Measurements from ENCODE around the gene STX7. TPM values are rescaled to one million over a fixed set of nuclear protein-coding genes. Genes with fewer than 3 reads are reported as not detected.

Gene STX7
- total RNA-seq, 4 donors from 2014 or later: 30.1 to 48.2 (median 33.3) TPM

- no peak overlapping the region for H3K4me3 ChIP-seq (ENCODE audit: low read depth, poor library complexity, severe bottlenecking)
- peak in 1 of 2 donors; percentile 40 for DNase-seq (ENCODE audit: low spot score in 2 of 2)
- intact Hi-C loops (cut with DNase I; ENCODE audit: low total_unique reads): no loop called here
- 39 to 41% methylated on average over 4 of the region's 4 CpGs for WGBS, 2 donors
- TF ChIP-seq CTCF (IDR thresholded peaks at IDR 0.05): no peak
- TF ChIP-seq POLR2A (IDR thresholded peaks at IDR 0.05): no peak
Measured at GRCh38 chr6:132511210-132511830, 1.6 kb downstream of the STX7 start.

- 97% methylated on average over 5 of the region's 5 CpGs for WGBS, 2 donors
- DNase-seq (ENCODE audit: low spot score in 2 of 2): no peak
- TF ChIP-seq CTCF (IDR thresholded peaks at IDR 0.05) (no peak), POLR2A (IDR thresholded peaks at IDR 0.05) (no peak)
- H3K4me3 ChIP-seq (ENCODE audit: low read depth, poor library complexity, severe bottlenecking): no peak overlapping the region
- intact Hi-C loops (cut with DNase I; ENCODE audit: low total_unique reads): no loop called here
Measured at GRCh38 chr6:132506869-132507808, 5.8 kb downstream of the STX7 start.

DNA sequence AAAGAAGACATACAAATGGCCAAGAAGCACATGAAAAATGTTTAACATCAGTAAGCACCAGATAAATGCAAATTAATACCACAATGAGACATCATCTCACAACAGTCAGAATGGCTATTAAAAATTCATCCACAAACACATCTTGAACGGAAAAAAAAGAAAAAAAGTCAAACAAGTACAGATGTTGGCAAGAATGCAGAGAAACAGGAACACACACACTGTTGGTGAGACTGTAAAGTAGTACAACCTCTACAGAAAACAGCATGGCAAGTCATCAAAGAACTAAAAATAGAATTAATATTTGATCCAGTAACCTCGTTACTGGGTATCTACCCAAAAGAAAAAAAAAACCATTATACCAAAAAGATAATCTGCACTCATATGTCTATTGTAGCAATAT, 6.5 kb downstream of the STX7 start:
- TF ChIP-seq POLR2A (IDR thresholded peaks at IDR 0.05) (no peak), CTCF (IDR thresholded peaks at IDR 0.05) (no peak)
- 34 to 40% methylated on average over 2 of the region's 2 CpGs for WGBS, 2 donors
- no peak overlapping the region for H3K4me3 ChIP-seq (ENCODE audit: low read depth, poor library complexity, severe bottlenecking)
- no peak for DNase-seq (ENCODE audit: low spot score in 2 of 2)
- intact Hi-C loops (cut with DNase I; ENCODE audit: low total_unique reads): no loop called here

- intact Hi-C loops (cut with DNase I; ENCODE audit: low total_unique reads): no loop called here
- H3K4me3 ChIP-seq (ENCODE audit: low read depth, poor library complexity, severe bottlenecking): no peak overlapping the region
- TF ChIP-seq POLR2A (IDR thresholded peaks at IDR 0.05): no peak
- no peak for TF ChIP-seq CTCF (IDR thresholded peaks at IDR 0.05)
- WGBS, 2 donors: 85 to 100% methylated on average over 1 of the region's 1 CpG
- no peak for DNase-seq (ENCODE audit: low spot score in 2 of 2)
Measured at GRCh38 chr6:132505158-132505557, 7.8 kb downstream of the STX7 start.

DNA sequence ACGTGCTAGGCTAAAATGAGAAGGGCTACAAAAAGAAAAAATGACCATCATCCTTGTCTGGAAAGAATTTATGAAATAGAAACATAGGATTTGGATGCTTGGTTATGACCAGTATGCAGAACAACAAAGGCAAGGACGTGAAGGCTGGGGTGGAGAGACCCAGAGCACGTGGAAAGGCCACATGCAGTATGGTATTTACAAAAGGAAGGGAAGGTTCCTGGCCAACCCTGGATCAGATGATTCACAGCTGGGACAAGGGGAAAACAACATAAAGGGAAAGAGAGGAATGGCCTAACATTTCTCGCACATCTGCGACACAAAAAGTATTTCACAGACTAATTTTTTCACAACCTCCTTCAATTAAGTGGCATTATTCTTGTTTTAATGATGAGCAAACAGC, 8.2 kb downstream of the STX7 start:
- no peak for DNase-seq (ENCODE audit: low spot score in 2 of 2)
- intact Hi-C loops (cut with DNase I; ENCODE audit: low total_unique reads): no loop called here
- WGBS, 2 donors: 78 to 83% methylated on average over 5 of the region's 5 CpGs
- no peak for TF ChIP-seq CTCF (IDR thresholded peaks at IDR 0.05)
- no peak for TF ChIP-seq POLR2A (IDR thresholded peaks at IDR 0.05)
- H3K4me3 ChIP-seq (ENCODE audit: low read depth, poor library complexity, severe bottlenecking): no peak overlapping the region
